Liver (tissue), 3 donors: ENCODE data around the gene CPSF4.

Experiments
- CTCF ChIP-seq: fragments of 150-350 bp; IDR thresholded peaks from 2 replicates; pipeline ENCODE4 v1.5.1; 2017; ENCODE audit warnings: improper control_type of control experiment, low read depth, low read length; ENCODE audit not compliant: missing input control
- EGR1 ChIP-seq, 2 donors: IDR thresholded peaks; 2 replicates each; pipeline ENCODE4 v1.6.1; 2016 to 2018; ENCODE audit warnings: antibody characterized with exemption in 2 of 2, low read depth in 2 of 2
- GABPA ChIP-seq, 2 donors: IDR thresholded peaks in 1 of 2; conservative IDR thresholded peaks in 1 of 2; 2 replicates each; pipeline ENCODE4 v1.6.1; 2016; ENCODE audit warnings: antibody characterized with exemption in 2 of 2, mild to moderate bottlenecking in 1 of 2, moderate library complexity in 1 of 2
- HNF4G ChIP-seq: IDR thresholded peaks from 2 replicates; pipeline ENCODE4 v1.6.1; 2016; ENCODE audit warnings: antibody characterized with exemption
- MAX ChIP-seq: IDR thresholded peaks from 2 replicates; pipeline ENCODE4 v1.6.1; 2016; ENCODE audit warnings: antibody characterized with exemption
- NR2F2 ChIP-seq: IDR thresholded peaks from 2 replicates; pipeline ENCODE4 v1.6.1; 2016; ENCODE audit warnings: antibody characterized with exemption
- RAD21 ChIP-seq, 2 donors: IDR thresholded peaks; 2 replicates each; pipeline ENCODE4 v1.6.1; 2016; ENCODE audit warnings: antibody characterized with exemption in 2 of 2, mild to moderate bottlenecking in 2 of 2
- RXRA ChIP-seq, 2 donors: IDR thresholded peaks; 2 replicates each; pipeline ENCODE4 v1.6.1; 2017 to 2018; ENCODE audit warnings: antibody characterized with exemption in 2 of 2, mild to moderate bottlenecking in 1 of 2
- SP1 ChIP-seq: IDR thresholded peaks from 2 replicates; pipeline ENCODE4 v1.6.1; 2018; ENCODE audit warnings: antibody characterized with exemption, mild to moderate bottlenecking
- TAF1 ChIP-seq: conservative IDR thresholded peaks from 2 replicates; pipeline ENCODE4 v1.6.1; 2016; ENCODE audit warnings: antibody characterized with exemption, mild to moderate bottlenecking
- ZBTB33 ChIP-seq: IDR thresholded peaks from 2 replicates; pipeline ENCODE4 v1.6.1; 2016; ENCODE audit warnings: antibody characterized with exemption
- donor health status: healthy.
- donor health status: healthy.

- TF ChIP-seq GABPA (IDR thresholded peaks at IDR 0.05 in 1 of 2, conservative IDR thresholded peaks at IDR 0.05 in 1 of 2) (no peak), CTCF (no peak), TAF1 (no peak), RXRA (IDR thresholded peaks at IDR 0.05) (no peak), ZBTB33 (no peak), HNF4G (no peak), RAD21 (IDR thresholded peaks at IDR 0.05) (no peak), SP1 (no peak), EGR1 (IDR thresholded peaks at IDR 0.05; ENCODE audit: low read depth in 2 of 2) (no peak), MAX (no peak), NR2F2 (no peak)
Observed at GRCh38 chr7:99499371-99499720, 60.6 kb downstream of the CPSF4 start.
